Activated T-helper 1 cell treated with anti-CD3 and anti-CD28 coated beads, Interleukin-12 subunit alpha, Interleukin-12 subunit beta, Interleukin-2, Interleukin-4 antibody, amounts not matched to agents 30 ng/mL and 10 ng/mL and 1 ng/mL, durations not matched to agents 14 hours and 24 hours and 36 hours (primary cell): ENCODE measurements around the gene GRB10. TPM values are rescaled to one million over a fixed set of nuclear protein-coding genes. Genes with fewer than 3 reads are reported as not detected.

Experiments
- DNase-seq: peaks from one replicate; pipeline ENCODE4 v3.0.0; 2021; ENCODE audit warnings: low spot score
- H3K27ac Mint-ChIP-seq: one replicate; pipeline ENCODE4 v1.8.0; 2021; ENCODE audit warnings: mild to moderate bottlenecking, mixed read lengths
- H3K27me3 Mint-ChIP-seq: one replicate; pipeline ENCODE4 v1.8.0; 2022; ENCODE audit warnings: mild to moderate bottlenecking, moderate library complexity, mixed read lengths; ENCODE audit not compliant: insufficient read depth
- H3K36me3 Mint-ChIP-seq: one replicate; pipeline ENCODE4 v1.8.0; 2021; ENCODE audit warnings: low read depth, mixed read lengths
- H3K4me1 Mint-ChIP-seq: one replicate; pipeline ENCODE4 v1.8.0; 2021; ENCODE audit warnings: low read depth, mixed read lengths
- H3K4me3 Mint-ChIP-seq: one replicate; pipeline ENCODE4 v1.8.0; 2021; ENCODE audit warnings: mild to moderate bottlenecking, moderate library complexity, mixed read lengths
- H3K9me3 Mint-ChIP-seq: one replicate; pipeline ENCODE4 v1.8.0; 2021; ENCODE audit warnings: mixed read lengths
- intact Hi-C: fragments of 100-400 bp; cut with micrococcal nuclease; formaldehyde crosslinking; loops from one replicate; pipeline ENCODE4 v1.15.1; 2024
- total RNA-seq: library from RNA; stranded (reverse); gene quantifications from 2 replicates; pipeline ENCODE4 v1.2.3, GENCODE V29; 2022

The GRB10 gene
- total RNA-seq, 1 donor from 2014 or later = 2.8 TPM

- no peak for DNase-seq
- Mint-ChIP-seq H3K27ac (no peak overlapping the region), H3K27me3 (no peaks in the 10 kb centered on the region), H3K4me3 (no peak overlapping the region), H3K36me3 (no peaks in the 10 kb centered on the region), H3K4me1 (peaks cover 7% of the 10 kb centered on the region), H3K9me3 (no peaks in the 10 kb centered on the region)
- intact Hi-C loops = no loop called here
Observed at GRCh38 chr7:50714857-50715256, 67.8 kb downstream of the GRB10 start.

- DNase-seq = no peak
- no peaks in the 10 kb centered on the region for H3K27me3 Mint-ChIP-seq
- H3K36me3 Mint-ChIP-seq = no peaks in the 10 kb centered on the region
- intact Hi-C loops = no loop called here
- H3K4me3 Mint-ChIP-seq = no peak overlapping the region
- H3K4me1 Mint-ChIP-seq = peaks cover 7% of the 10 kb centered on the region
- no peak overlapping the region for H3K27ac Mint-ChIP-seq
- H3K9me3 Mint-ChIP-seq = no peaks in the 10 kb centered on the region
Observed at GRCh38 chr7:50713123-50713965, 69.4 kb downstream of the GRB10 start.

DNA sequence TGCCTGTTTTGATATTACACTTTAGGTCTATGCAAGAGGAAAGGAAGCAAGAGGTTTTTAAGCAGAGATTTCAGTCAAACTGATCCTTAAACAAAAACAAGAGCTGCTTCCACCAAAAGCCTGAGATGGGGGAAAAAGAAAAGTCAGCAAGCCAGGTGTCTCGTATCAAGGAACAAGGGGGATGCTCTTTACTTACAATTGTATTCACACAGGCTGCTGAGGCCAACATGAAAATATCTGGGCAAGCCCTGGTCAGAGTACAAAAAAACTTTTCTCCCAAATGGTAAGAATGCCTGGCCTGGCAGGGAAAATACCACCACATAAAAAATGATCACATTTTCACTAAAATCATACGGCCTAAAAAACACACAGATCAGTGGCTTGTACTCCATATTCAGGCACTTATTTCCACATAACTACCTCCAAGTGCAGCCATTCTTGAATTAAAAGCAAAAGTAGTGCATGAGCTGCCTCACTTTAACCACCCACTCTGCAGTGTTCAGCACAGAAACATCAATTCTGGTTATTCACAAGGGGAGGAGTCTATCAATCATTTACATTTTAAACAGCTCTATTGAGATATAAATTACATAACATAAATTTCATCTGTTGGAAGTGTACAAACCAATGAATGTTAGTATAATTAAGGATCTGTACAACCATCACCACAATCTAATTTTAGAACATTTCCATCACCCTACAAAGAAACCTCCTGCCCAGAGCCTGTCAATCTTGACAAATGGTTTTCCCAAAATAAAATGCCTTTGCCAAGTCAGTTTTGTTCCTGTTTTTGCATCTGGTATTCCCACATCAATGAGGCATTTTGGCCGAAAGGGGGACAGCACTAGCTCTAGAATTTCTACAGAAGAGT lies 70.2 kb downstream of the GRB10 start:
- Mint-ChIP-seq H3K27me3 (no peaks in the 10 kb centered on the region), H3K9me3 (no peaks in the 10 kb centered on the region), H3K27ac (no peak overlapping the region), H3K36me3 (no peaks in the 10 kb centered on the region), H3K4me3 (no peak overlapping the region), H3K4me1 (peaks cover 7% of the 10 kb centered on the region)
- intact Hi-C loops = no loop called here
- DNase-seq = no peak

GRCh38 chr7:50711271-50712175 lies 71.2 kb downstream of the GRB10 start:
- Mint-ChIP-seq H3K9me3 (no peaks in the 10 kb centered on the region), H3K36me3 (no peaks in the 10 kb centered on the region), H3K27me3 (no peaks in the 10 kb centered on the region), H3K4me3 (no peak overlapping the region), H3K4me1 (peaks cover 7% of the 10 kb centered on the region), H3K27ac (no peak overlapping the region)
- intact Hi-C loops = no loop called here
- no peak for DNase-seq

DNA sequence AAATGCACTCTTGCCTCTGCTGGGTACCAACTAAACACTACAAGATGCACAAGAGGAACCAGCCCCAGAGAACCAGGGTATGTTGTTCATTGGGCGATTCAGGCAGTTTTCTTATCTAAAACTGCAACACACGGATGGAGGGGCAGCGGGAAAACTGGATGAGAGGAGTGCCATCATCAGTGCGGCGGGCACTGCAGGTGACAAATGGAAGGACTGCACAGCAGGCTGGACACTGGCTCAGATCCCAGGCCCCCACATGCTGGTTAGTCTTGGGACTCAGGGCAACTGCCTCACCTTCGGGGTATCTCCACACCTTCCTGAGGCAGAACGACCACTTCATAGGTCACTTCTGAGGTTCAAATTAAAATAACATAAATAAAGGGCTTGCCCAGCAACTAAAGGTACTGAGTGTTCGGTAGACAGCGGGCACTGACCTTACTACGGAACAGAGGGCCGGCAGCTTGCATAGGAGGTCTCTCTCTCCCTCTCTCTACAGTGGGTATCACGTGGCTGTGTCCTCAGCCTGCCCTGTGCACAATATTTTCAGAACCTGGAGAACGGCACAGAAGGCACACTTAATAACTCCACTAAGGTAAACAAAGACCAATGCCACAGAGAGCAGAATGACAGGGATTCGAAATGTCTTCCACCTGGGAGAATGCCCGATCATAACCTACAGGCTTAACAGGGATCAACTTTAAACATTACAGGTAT lies 72.1 kb downstream of the GRB10 start:
- H3K27ac Mint-ChIP-seq = no peak overlapping the region
- peaks cover 7% of the 10 kb centered on the region for H3K4me1 Mint-ChIP-seq
- H3K9me3 Mint-ChIP-seq = no peaks in the 10 kb centered on the region
- no peak overlapping the region for H3K4me3 Mint-ChIP-seq
- no peak for DNase-seq
- H3K36me3 Mint-ChIP-seq = no peaks in the 10 kb centered on the region
- H3K27me3 Mint-ChIP-seq = no peaks in the 10 kb centered on the region
- intact Hi-C loops = no loop called here

GRCh38 chr7:50709151-50709550 lies 73.5 kb downstream of the GRB10 start:
- intact Hi-C loops = no loop called here
- no peak for DNase-seq
- Mint-ChIP-seq H3K4me3 (no peak overlapping the region), H3K9me3 (no peaks in the 10 kb centered on the region), H3K4me1 (peaks cover 7% of the 10 kb centered on the region), H3K27ac (no peak overlapping the region), H3K27me3 (no peaks in the 10 kb centered on the region), H3K36me3 (no peaks in the 10 kb centered on the region)

DNA sequence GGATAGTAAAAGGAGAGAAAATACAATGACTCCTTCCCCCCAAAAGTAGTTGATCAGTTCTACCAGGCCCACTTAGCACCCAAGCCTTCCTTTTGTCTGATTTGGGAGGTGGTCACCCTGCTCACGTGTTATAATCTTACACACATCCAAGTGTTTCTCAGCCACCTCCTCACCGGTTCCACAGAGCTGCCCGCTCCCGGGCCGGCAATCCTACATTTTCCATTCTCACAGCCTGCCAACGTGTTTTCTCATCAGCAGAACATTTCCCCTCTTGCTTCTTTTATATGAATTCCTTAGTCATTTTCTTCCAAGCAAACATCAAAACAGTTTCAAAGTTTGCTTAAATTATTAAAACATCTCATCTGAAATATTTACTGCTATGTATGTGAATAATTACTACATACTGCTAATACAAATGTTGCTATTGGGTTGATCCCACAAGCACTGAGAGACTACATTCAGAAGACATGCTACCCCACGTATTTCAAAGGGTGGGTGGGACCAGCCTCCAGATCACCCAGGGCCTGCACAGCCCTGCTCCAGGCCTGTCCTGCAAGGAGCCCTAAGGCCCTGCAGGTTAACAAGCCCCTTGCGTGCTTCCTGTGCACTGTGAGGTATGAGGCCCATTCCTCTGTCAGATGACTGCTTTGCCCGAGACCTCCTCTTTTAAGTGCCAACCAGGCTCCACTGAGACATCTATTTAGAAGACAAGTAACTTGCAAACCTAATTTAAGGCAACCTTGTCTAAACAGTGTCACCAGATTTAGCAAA lies 75.3 kb downstream of the GRB10 start:
- Mint-ChIP-seq H3K27ac (no peak overlapping the region), H3K4me3 (no peak overlapping the region), H3K36me3 (no peaks in the 10 kb centered on the region), H3K4me1 (peaks cover 5% of the 10 kb centered on the region), H3K27me3 (peaks cover 4% of the 10 kb centered on the region), H3K9me3 (no peaks in the 10 kb centered on the region)
- intact Hi-C loops = no loop called here
- no peak for DNase-seq

- Mint-ChIP-seq H3K36me3 (no peaks in the 10 kb centered on the region), H3K27me3 (peaks cover 4% of the 10 kb centered on the region), H3K9me3 (no peaks in the 10 kb centered on the region), H3K27ac (no peak overlapping the region), H3K4me1 (no peaks in the 10 kb centered on the region), H3K4me3 (no peak overlapping the region)
- no peak for DNase-seq
- intact Hi-C loops = no loop called here
Observed at GRCh38 chr7:50706469-50706937, 76.2 kb downstream of the GRB10 start.

DNA sequence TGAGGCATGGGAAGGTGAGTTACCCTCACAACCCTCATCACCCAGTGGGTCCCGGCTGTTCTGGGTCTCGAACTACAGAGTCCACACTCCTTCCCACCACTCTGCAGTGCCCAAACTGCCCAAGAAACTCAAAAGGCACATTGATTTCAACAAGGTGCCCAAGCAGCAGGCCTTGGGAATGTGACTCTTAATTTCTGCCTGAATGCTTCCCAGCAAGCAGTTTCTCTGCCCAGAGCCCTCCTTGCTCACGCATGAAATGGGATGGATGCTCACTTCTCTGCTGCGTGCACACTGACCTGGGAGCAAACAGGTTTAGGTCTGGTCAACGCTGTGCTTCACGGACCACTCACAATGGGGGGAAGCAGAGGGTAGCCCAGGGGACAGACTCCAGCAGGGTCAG lies 77.9 kb downstream of the GRB10 start:
- no peaks in the 10 kb centered on the region for H3K9me3 Mint-ChIP-seq
- H3K27ac Mint-ChIP-seq = no peak overlapping the region
- H3K4me3 Mint-ChIP-seq = no peak overlapping the region
- peaks cover 4% of the 10 kb centered on the region for H3K27me3 Mint-ChIP-seq
- H3K4me1 Mint-ChIP-seq = no peaks in the 10 kb centered on the region
- DNase-seq = no peak
- H3K36me3 Mint-ChIP-seq = no peaks in the 10 kb centered on the region
- intact Hi-C loops = no loop called here

- H3K4me1 Mint-ChIP-seq = no peaks in the 10 kb centered on the region
- no peaks in the 10 kb centered on the region for H3K36me3 Mint-ChIP-seq
- H3K4me3 Mint-ChIP-seq = no peak overlapping the region
- peaks cover 4% of the 10 kb centered on the region for H3K27me3 Mint-ChIP-seq
- H3K27ac Mint-ChIP-seq = no peak overlapping the region
- DNase-seq = no peak
- no peaks in the 10 kb centered on the region for H3K9me3 Mint-ChIP-seq
- intact Hi-C loops = no loop called here
Observed at GRCh38 chr7:50703654-50704053, 79.0 kb downstream of the GRB10 start.

DNA sequence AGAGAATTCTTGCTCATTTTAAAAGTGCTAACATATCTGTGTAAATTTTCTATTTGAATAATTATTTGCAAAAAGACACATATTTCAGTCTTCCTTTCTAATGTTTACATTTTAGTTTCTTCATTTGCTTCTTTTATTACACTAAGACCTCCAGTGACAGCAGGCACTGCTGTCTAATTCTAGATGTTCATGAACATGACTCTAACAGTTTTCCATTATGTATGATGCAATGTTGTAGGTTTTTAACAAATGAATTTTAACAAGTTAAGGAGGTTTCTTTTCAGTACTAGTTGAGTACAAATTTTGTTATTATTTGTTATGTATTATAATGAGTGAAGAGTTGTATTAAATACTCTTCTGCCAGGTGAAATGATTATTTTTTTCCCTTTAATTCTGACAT lies 83.6 kb downstream of the GRB10 start:
- DNase-seq = no peak
- Mint-ChIP-seq H3K4me1 (peaks cover 4% of the 10 kb centered on the region), H3K36me3 (no peaks in the 10 kb centered on the region), H3K9me3 (no peaks in the 10 kb centered on the region), H3K27ac (no peak overlapping the region), H3K4me3 (no peak overlapping the region), H3K27me3 (peaks cover 9% of the 10 kb centered on the region)
- intact Hi-C loops = loop anchor here (10.0 kb wide), 2 partner anchors 306 to 366 kb away; no protein-coding TSS in a partner anchor
